Stimulated activated CD8-positive, alpha-beta memory T cell treated with anti-CD3 and anti-CD28 coated beads, Interleukin-15, amount 100 ng/mL, for 48 hours (primary cell): ENCODE measurements around the gene LRTM1.

Source experiments
- DNase-seq, 2 donors: peaks; one replicate each; pipeline ENCODE4 v3.0.0-alpha.2; 2020; ENCODE audit warnings: low read depth in 2 of 2

The LRTM1 gene

GRCh38 chr3:54940971-54941370 is 13.1 kb upstream of the LRTM1 start:
- DNase-seq = no peak

DNA sequence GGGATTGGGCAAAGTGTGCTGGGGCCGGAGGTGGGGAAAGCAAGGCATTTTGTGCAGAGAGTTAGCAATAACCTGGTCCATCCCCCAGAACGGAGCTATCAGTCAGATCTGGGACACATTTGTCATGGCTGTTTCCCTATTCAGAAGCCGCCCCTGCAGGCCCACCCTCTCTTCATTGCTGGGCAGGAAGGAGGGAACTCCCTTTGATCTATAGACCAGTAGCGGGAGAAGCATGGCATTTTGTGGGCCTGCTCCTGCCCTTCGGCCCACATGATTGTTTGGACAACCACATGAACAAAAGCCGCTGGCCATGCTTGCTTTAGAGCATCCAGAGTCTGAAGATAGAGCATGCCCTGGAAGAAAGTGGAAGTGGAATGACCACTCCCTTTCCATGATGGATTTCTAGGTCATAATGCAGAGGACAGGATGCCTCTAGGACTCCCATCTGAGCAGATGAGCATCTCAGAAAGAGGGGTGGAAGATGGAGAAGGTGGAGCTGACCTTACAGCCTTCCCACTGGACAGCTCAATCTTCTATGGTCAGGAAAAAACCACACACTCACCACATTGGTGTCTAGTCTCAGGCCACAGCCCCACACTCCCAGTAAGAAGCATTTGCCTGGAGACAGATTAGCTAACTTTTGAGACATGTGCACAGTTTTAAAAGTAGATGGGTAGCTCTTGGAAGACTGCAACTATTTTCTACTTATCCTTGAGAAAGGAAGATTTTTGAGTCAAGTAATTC is 11.9 kb upstream of the LRTM1 start:
- DNase-seq = no peak

GRCh38 chr3:54936561-54936960 is 8.7 kb upstream of the LRTM1 start:
- no peak for DNase-seq

DNA sequence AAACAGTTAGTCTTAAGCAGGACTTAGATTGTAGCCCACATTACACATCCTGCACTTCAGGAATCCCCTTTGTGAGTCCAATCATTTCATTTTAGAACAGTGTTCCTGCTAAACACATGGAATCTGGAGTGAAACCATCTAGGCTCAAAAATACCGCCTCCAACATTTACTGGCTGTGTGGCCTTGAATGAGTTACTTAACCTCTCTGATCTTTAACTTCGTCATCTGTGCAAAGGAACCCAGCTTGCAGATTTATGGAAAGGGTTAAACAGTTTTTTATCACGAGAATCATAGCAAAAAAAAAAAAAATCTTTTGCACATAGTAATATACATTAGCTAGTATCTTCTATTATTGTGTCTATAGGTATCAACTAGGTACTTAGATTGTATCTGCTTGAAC is 8.0 kb upstream of the LRTM1 start:
- DNase-seq = no peak

DNA sequence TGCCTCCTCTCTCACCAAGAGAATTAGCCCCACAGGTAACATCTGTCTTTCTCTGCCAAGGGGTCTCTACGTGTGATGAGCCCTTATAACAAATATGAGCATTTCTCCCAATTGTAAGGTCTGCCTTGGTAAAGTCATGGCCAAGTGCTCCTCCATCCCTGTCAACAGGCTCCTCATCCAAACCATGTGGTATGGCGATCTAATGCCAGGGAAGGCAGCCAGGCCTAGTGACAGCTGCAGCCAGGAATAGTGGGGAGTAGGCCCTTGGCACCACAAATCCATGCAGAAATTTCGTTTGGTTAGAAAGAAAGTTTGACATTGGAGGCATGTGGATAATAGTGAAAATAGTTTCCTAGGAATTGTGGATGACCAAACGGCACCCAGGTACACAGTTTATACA is 4.7 kb upstream of the LRTM1 start:
- no peak for DNase-seq

GRCh38 chr3:54931182-54931581 is 3.3 kb upstream of the LRTM1 start:
- no peak for DNase-seq

- no peak for DNase-seq
Observed at GRCh38 chr3:54918516-54918915, 9.3 kb downstream of the LRTM1 start.

GRCh38 chr3:54917862-54918261 is 10.0 kb downstream of the LRTM1 start:
- DNase-seq = no peak

GRCh38 chr3:54917174-54917573 is 10.7 kb downstream of the LRTM1 start:
- DNase-seq = no peak

GRCh38 chr3:54916732-54917131 is 11.1 kb downstream of the LRTM1 start:
- no peak for DNase-seq

GRCh38 chr3:54915976-54916375 is 11.9 kb downstream of the LRTM1 start:
- DNase-seq = no peak

GRCh38 chr3:54915181-54915580 is 12.7 kb downstream of the LRTM1 start:
- no peak for DNase-seq

- no peak for DNase-seq
Observed at GRCh38 chr3:54914180-54914579, 13.7 kb downstream of the LRTM1 start.

DNA sequence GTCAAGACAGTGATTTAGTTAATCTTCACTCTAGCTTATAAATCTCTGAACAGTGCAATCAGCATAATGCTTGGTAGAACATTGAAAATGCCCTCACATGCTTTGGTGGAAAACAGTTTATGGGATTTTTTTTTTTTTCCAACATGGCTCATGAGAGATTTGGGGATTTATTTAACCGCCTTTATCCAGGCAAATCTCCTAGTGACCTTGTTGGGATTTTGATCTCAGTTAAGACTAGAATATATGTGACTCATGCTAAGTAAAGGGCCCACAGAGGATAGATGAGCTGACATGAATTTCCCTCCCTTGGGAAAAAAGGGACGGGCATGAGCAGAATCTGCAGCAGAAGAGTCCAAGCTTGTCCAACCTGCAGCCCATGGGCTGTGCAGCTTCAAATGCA is 18.7 kb downstream of the LRTM1 start:
- DNase-seq = no peak

GRCh38 chr3:54906763-54907162 is 21.1 kb downstream of the LRTM1 start:
- DNase-seq = no peak

- no peak for DNase-seq
Observed at GRCh38 chr3:54905920-54906319, 21.9 kb downstream of the LRTM1 start.

GRCh38 chr3:54905261-54905888 is 22.5 kb downstream of the LRTM1 start:
- no peak for DNase-seq

DNA sequence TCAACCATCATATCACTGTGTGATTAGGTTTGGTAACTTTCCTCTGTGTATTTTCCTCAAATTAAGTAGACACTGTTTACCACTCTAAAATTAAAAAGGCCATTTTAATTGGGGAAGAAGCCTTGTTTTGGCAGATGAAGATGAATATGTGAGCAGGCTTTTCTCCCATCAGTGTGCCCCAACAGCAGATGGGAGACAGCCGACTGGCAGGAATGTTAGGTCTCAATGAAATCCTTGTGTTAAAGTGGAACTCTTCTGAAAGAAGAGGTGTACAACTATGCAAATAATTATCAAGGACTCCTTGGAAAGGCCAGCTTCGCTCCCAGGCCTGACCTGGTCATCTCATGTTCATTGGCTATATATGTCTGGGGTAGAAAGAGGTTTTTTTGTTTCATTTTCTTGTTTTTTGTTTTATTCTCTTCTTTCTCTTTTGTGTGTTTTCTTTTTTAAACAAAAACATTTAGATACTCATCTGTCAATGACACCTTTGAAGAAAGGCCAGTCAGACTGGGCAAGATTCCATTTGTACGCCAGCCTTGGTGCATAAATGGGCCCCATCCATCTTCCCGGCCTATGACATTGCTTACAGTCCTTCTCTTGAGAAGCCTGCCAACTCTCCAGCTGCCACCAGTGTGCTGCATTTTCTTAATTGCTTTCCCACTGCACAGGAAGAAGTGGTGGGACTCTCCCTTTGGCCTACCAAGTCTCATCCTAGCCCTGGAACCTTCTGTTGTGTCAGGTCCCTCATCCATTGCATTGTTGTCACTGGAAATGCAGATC is 25.8 kb downstream of the LRTM1 start:
- DNase-seq = no peak

- DNase-seq = no peak
Observed at GRCh38 chr3:54900838-54901591, 26.8 kb downstream of the LRTM1 start.

- no peak for DNase-seq
Observed at GRCh38 chr3:54899273-54899672, 28.6 kb downstream of the LRTM1 start.

GRCh38 chr3:54897028-54897711 is 30.7 kb downstream of the LRTM1 start:
- DNase-seq = no peak

- DNase-seq = no peak
Observed at GRCh38 chr3:54895613-54896012, 32.2 kb downstream of the LRTM1 start.
